Central memory CD8-positive, alpha-beta T cell (primary cell): Measurements from ENCODE around the gene GLIPR1.
"Not testable (repeated sequence)": the region's sequence is repeated elsewhere in the genome, so short reads cannot be mapped to it uniquely, and the experiment has no call there.

Experiments used
- ATAC-seq: fragments of 150-1000 bp; cut with Tn5 transposase; replicated peaks from 2 replicates; pipeline ENCODE4 v1.10.0; 2022; ENCODE audit warnings: mild to moderate bottlenecking, moderate FRiP score, moderate number of reproducible peaks; ENCODE audit not compliant: poor library complexity, severe bottlenecking; ENCODE audit errors: extremely low read depth
- DNase-seq, 2 donors: peaks; one replicate each; pipeline ENCODE4 v3.0.0; 2021; ENCODE audit warnings: low spot score in 2 of 2
- H3K27ac Mint-ChIP-seq: one replicate; pipeline ENCODE4 v1.8.0; 2022; ENCODE audit warnings: low read depth, mild to moderate bottlenecking, moderate library complexity, mixed read lengths
- H3K27me3 Mint-ChIP-seq: one replicate; pipeline ENCODE4 v1.8.0; 2022; ENCODE audit warnings: mixed read lengths
- H3K36me3 Mint-ChIP-seq: one replicate; pipeline ENCODE4 v1.8.0; 2022; ENCODE audit warnings: mild to moderate bottlenecking, moderate library complexity, mixed read lengths; ENCODE audit not compliant: insufficient read depth
- H3K4me1 Mint-ChIP-seq: one replicate; pipeline ENCODE4 v1.8.0; 2022; ENCODE audit warnings: mixed read lengths
- H3K4me3 Mint-ChIP-seq: one replicate; pipeline ENCODE4 v1.8.0; 2022; ENCODE audit warnings: mild to moderate bottlenecking, moderate library complexity, mixed read lengths
- H3K9me3 Mint-ChIP-seq: one replicate; pipeline ENCODE4 v1.8.0; 2022; ENCODE audit warnings: mixed read lengths

Gene GLIPR1

DNA sequence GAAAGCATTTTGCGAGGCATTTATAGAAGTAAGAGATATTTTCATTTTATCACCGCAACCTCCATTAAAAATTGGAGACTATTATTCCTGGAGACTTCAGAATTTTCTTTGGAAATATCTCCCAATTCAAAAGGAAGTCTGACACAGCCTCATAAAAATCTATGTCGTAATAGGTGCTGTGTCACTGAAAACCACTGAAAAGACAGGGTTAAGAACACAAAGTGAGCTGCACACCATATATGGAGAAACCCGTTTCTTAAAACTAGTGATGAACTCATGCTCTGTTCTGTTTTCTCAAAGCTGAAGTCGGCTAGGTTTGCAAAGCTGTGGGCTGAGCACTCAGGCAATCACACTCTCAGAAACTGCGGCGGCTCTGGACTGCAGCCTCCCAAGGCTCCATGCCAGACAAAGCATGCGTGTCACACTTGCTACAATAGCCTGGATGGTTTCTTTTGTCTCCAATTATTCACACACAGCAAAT, at the start of gene GLIPR1:
Gene GLIPR1, plus strand, starts transcription at position 287 of the 481 bp plus-strand sequence. Its CDS starts 126 bp downstream, at position 413.
- peak; percentile 52 to 71 for DNase-seq
- H3K27ac Mint-ChIP-seq, result peak within 1 kb of the TSS; percentile 95
- H3K4me3 Mint-ChIP-seq, result peak within 1 kb of the TSS; percentile 72
- peaks cover 43% of the 10 kb centered on the region for H3K36me3 Mint-ChIP-seq
- peaks cover 63% of the 10 kb centered on the region for H3K4me1 Mint-ChIP-seq
- peak; percentile 83 for ATAC-seq
- H3K27me3 Mint-ChIP-seq, result no peaks in the 10 kb centered on the region
- no peaks in the 10 kb centered on the region for H3K9me3 Mint-ChIP-seq

DNA sequence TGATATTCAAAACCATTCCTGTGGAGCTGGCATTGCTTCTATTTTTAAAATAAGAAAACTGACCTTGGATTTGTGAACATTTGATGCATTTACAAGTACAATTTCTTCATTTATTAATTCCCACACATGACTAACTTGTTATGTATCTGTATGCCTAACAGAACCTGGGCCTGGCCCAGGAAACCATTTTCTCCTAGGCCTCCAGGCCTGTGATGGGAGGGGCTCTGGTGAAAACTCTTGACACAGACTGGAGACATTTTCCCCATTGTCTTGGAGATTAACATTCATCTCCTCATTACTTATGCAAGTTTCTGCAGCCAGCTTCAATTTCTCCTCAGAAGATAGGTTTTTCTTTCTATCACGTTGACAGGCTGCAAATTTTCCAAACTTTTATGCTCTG, 47.6 kb upstream of the GLIPR1 start:
- Mint-ChIP-seq H3K36me3 (no peaks in the 10 kb centered on the region), H3K27ac (no peak overlapping the region), H3K4me1 (peaks cover 6% of the 10 kb centered on the region), H3K27me3 (no peaks in the 10 kb centered on the region), H3K9me3 (peaks cover 7% of the 10 kb centered on the region), H3K4me3 (no peak overlapping the region)
- ATAC-seq (no peak), DNase-seq (no peak)

DNA sequence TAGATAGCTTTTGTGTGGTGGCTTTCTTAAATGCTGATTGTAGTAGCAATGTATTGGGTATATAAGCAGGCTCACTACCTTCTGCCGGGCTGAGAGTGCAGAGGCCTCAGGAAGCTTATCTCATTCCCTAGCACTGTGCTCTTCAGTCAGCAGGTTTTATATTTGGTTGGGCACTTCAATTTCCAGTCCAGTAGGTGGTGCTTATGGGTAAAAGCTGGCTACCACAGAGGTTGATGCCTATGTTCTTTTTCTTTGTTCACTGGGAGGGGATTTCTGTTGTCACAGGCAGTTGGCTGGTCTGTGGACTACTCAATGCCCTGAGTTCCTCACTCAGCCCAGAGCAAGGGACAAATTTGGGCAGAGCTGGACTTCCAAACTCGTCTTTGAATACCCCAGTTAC, 43.0 kb upstream of the GLIPR1 start:
- Mint-ChIP-seq H3K27ac (no peak overlapping the region), H3K4me1 (peaks cover 6% of the 10 kb centered on the region)

DNA sequence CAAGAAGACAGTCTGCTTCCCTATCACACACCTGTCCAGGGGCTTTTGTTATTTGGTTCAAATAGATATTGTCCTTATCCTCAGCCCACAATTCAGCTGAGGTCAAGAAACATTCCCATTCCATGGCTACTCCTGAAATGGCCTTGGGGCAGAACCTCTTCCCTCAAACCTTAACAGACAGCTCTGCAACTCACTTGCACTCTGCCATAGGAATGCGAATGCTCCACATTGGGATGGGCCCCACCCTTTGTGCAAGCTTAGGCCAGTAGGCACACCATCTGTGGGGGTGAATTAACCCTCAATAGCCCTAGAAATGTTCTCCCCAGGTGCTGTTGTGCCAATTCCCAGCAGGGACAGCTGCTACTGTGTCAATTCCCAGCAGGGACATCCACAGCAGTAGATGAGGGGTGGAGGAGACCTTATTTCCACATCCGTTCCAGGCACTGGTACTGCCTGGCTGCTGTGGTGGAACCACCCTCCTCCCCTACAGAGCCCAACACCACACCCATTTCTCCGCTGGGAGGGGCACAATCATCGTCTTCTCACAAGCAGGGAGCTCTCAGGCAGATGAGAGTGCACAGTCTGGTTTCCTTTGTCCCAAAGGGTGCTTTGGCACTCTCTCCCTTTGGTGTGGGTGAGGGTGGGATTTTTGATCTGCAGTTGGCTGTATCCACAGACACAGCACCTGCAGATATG, 42.3 kb upstream of the GLIPR1 start:
- DNase-seq, result no peak
- ATAC-seq, result no peak
- Mint-ChIP-seq H3K9me3 (no peaks in the 10 kb centered on the region), H3K27ac (no peak overlapping the region), H3K4me1 (peaks cover 6% of the 10 kb centered on the region), H3K4me3 (no peak overlapping the region), H3K27me3 (peaks cover 4% of the 10 kb centered on the region), H3K36me3 (no peaks in the 10 kb centered on the region)

More for the DNA sequence above, 43.0 kb upstream of the GLIPR1 start:
- ATAC-seq (peak; percentile 77), DNase-seq (no peak)
- H3K27me3 Mint-ChIP-seq, result no peaks in the 10 kb centered on the region
- H3K36me3 Mint-ChIP-seq, result no peaks in the 10 kb centered on the region
- H3K4me3 Mint-ChIP-seq, result no peak overlapping the region
- no peaks in the 10 kb centered on the region for H3K9me3 Mint-ChIP-seq

DNA sequence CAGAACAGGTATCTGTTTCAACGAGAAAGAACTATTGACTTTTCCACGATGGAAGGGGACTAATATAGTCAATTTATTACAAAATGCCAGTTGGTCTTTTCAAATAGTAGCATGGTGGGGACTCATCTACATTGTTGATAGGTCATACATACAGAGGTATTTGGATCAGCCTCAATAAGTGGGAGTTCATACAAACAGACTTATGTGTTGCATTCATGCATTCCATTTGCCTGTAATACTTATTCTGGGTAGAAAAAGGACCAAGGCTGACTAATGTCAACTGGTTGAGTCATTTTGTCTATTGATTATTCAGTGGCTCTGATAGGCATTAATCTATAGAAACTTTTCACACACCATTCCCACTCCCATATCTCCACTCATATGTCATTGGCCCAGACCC, 41.5 kb upstream of the GLIPR1 start:
- Mint-ChIP-seq H3K4me1 (peaks cover 6% of the 10 kb centered on the region), H3K27ac (no peak overlapping the region), H3K4me3 (no peak overlapping the region), H3K27me3 (peaks cover 7% of the 10 kb centered on the region), H3K36me3 (no peaks in the 10 kb centered on the region), H3K9me3 (no peaks in the 10 kb centered on the region)
- ATAC-seq, result no peak
- DNase-seq, result no peak

DNA sequence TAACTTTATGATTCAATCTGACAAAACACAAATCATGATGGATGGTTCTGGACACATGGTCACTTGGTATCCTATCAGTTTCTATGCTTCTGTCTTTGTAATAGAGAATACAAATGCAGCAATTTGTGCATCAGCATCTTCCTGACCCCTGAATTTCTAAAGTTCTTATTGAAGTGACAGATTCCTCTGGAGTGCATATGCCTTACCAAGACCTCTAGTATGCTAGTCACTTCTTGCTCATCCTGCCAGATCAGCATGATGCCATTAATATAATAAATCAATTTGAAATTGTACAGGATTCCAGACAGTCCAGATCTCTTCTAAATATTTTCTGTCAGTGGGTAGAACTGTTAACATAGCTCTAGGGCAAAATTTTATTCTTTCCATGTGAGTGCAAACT, 40.6 kb upstream of the GLIPR1 start:
- H3K9me3 Mint-ChIP-seq, result no peaks in the 10 kb centered on the region
- peaks cover 7% of the 10 kb centered on the region for H3K27me3 Mint-ChIP-seq
- no peaks in the 10 kb centered on the region for H3K36me3 Mint-ChIP-seq
- ATAC-seq (no peak), DNase-seq (no peak)
- no peak overlapping the region for H3K27ac Mint-ChIP-seq
- H3K4me1 Mint-ChIP-seq, result peaks cover 6% of the 10 kb centered on the region
- no peak overlapping the region for H3K4me3 Mint-ChIP-seq

DNA sequence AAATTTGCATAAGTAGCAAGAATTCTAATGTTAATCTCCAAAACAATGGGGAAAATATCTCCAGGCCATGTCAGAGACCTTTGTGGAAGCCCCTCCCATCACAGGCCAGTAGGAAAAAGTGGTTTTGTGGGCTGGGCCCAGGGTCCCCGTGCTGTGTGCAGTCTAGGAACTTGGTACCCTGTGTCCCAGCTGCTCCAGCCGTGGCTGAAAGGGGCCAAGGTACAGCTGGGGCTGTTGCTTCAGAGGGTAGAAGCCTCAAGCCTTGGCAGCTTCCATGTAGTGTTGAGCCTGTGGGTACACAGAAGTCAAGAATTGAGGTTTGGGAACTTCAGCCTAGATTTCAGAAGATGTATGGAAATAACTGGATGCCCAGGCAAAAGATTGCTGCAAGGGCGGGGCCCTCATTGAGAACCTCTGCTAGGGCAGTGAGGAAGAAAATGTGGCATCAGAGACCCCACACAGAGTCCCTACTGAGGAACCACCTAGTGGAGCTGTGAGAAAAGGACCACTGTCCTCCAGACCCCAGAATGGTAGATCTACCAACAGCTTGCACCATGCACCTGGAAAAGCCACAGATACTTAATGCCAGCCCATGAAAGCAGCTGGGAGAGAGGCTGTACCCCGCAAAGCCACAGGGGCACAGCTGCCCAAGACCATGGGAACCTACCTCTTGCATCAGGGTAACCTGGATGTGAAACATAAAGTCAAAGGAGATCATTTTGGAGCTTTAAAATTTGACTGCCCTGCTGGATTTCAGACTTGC, 38.7 kb upstream of the GLIPR1 start:
- H3K27me3 Mint-ChIP-seq, H3K4me1 Mint-ChIP-seq, H3K36me3 Mint-ChIP-seq, H3K4me3 Mint-ChIP-seq, H3K27ac Mint-ChIP-seq, ATAC-seq, DNase-seq, H3K9me3 Mint-ChIP-seq: not testable (repeated sequence)

DNA sequence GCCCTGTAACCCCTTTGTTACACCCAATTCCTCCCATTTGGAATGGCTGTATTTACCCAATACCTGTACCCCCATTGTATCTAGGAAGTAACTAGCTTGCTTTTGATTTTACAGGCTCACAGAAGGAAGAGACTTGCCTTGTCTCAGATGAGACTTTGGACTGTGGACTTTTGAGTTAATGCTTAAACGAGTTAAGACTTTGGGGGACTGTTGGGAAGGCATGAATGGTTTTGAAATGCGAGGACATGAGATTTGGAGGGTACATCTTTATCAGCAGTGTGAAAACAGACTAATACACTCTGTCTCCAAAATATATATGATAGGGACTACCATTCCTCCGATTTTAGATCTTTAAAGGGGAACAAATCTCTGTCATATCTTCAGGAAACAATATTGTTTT, 38.1 kb upstream of the GLIPR1 start:
- not testable (repeated sequence) for H3K36me3 Mint-ChIP-seq, H3K4me1 Mint-ChIP-seq, H3K9me3 Mint-ChIP-seq, H3K27me3 Mint-ChIP-seq, H3K27ac Mint-ChIP-seq, DNase-seq, ATAC-seq, H3K4me3 Mint-ChIP-seq

DNA sequence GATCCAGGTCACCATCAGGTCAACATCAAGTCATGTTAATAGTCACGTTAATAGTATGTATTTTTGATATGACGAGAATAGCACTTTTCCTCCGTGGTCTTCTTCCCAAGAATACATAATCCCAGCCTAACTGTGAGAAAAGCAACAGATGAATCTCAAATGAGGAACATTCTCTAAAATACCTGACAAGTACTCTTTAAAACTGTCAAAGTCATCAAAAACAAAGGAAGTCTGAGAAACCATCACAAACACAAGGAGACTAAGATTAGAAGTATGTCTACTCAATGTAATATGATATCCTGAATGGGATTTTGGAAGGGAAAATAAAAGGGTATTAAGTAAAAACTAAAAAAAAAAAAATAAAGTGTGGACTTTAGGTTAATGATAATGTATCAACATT, 36.8 kb upstream of the GLIPR1 start:
- Mint-ChIP-seq H3K4me1 (no peaks in the 10 kb centered on the region), H3K36me3 (no peaks in the 10 kb centered on the region), H3K27ac (no peak overlapping the region), H3K4me3 (no peak overlapping the region), H3K27me3 (peaks cover 7% of the 10 kb centered on the region), H3K9me3 (no peaks in the 10 kb centered on the region)
- ATAC-seq (no peak), DNase-seq (no peak)

DNA sequence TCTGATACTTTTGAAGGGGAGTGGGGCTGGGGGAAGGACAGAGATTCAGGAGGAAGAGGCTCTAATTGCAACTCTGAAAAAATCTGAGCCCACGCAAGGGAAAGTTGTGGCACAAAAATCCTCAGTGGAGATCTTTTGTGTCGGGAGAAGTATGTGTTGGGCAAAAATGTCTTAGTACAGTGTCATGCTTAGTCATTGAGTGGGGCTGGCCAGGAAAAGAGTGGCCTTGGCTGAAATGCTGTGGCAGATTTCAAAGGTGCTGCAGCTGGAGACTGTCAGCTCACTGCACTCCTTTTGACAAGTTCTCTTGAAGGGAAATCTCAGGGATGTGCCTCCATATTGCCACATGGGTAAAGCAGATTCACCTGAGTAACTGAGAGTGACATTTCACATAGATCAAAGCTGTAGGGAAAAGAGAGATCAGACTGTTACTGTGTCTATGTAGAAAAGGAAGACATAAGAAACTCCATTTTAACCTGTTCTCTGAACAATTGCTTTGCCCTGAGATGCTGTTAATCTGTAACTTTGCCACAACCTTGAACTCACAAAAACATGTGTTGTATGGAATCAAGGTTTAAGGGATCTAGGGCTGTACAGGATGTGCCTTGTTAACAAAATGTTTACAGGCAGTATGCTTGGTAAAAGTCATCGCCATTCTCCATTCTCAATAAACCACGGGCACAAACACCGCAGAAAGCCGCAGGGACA, 36.0 kb upstream of the GLIPR1 start:
- ATAC-seq, result no peak
- Mint-ChIP-seq H3K36me3 (no peaks in the 10 kb centered on the region), H3K27ac (no peak overlapping the region), H3K27me3 (peaks cover 7% of the 10 kb centered on the region), H3K4me1 (no peaks in the 10 kb centered on the region), H3K4me3 (no peak overlapping the region), H3K9me3 (no peaks in the 10 kb centered on the region)
- DNase-seq, result no peak

DNA sequence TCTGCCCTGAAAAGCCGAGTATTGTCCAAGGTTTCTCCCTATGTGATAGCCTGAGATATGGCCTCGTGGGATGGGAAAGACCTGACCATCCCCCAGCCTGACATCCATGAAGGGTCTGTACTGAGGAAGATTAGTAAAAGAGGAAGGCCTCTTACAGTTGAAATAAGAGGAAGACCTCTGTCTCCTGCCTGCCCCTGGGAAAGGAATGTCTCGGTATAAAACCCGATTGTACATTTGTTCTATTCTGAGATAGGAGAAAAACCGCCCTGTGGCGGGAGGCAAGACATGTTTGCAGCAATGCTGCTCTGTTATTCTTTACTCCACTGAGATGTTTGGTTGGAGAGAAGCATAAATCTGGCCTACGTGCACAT, 35.4 kb upstream of the GLIPR1 start:
- H3K27me3 Mint-ChIP-seq, H3K4me3 Mint-ChIP-seq, H3K4me1 Mint-ChIP-seq, DNase-seq, H3K36me3 Mint-ChIP-seq, H3K9me3 Mint-ChIP-seq, ATAC-seq, H3K27ac Mint-ChIP-seq: not testable (repeated sequence)

DNA sequence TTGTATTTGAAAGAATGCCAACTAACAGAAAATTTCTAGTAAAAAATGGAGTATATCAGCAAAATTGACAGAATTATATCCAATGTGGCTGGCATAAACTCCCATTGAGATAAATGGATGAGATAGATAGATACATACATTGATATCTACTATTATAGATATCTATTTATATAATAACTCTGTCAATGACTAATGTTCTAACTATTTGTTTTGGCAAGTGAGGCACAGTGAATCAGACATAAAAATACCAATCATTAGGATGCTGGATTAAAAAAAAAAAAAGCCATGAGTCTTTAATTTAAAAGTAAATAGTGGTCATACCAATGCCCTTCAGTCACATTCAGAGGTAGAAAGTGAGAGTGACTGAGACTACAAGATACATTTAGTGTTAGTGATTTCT, 33.7 kb upstream of the GLIPR1 start:
- Mint-ChIP-seq H3K4me1 (no peaks in the 10 kb centered on the region), H3K36me3 (no peaks in the 10 kb centered on the region), H3K4me3 (no peak overlapping the region), H3K27ac (no peak overlapping the region), H3K9me3 (no peaks in the 10 kb centered on the region), H3K27me3 (peaks cover 7% of the 10 kb centered on the region)
- no peak for ATAC-seq
- DNase-seq, result no peak
